Heart left ventricle (tissue), 16 donors: Measurements from ENCODE around the gene CD47. TPM values are rescaled to one million over a fixed set of nuclear protein-coding genes. Genes with fewer than 3 reads are reported as not detected.

ENCODE experiments used
- ATAC-seq, 4 donors: fragments of 200-7000 bp; cut with Tn5 transposase; one replicate each; pipeline ENCODE4 v1.9.1; 2020 to 2022; ENCODE audit warnings: moderate library complexity in 4 of 4, mild to moderate bottlenecking in 3 of 4, moderate number of reproducible peaks in 1 of 4
- DNase-seq, 5 donors: peaks; one replicate each; pipeline ENCODE4 v3.0.0-alpha.2; 2020
- H3K27ac ChIP-seq, 12 donors: fragments of 200-600 bp; sonication (generic) in 4 of 12; one replicate each; pipeline versions ENCODE4 v1.5.0 to v1.8.0; 2016 to 2022; ENCODE audit warnings: mild to moderate bottlenecking in 2 of 12
- H3K27me3 ChIP-seq, 9 donors: fragments of 200-600 bp; sonication (generic) in 2 of 9; one replicate each; pipeline versions ENCODE4 v1.5.1 to v1.8.0; 2016 to 2022; ENCODE audit warnings: mild to moderate bottlenecking in 3 of 9
- H3K36me3 ChIP-seq, 9 donors: fragments of 200-600 bp; sonication (generic) in 2 of 9; one replicate each; pipeline versions ENCODE4 v1.5.0 to v1.8.0; 2018 to 2022; ENCODE audit warnings: mild to moderate bottlenecking in 2 of 9
- H3K4me1 ChIP-seq, 12 donors: fragments of 200-600 bp; sonication (generic) in 4 of 12; one replicate each; pipeline versions ENCODE4 v1.5.0 to v1.8.0; 2016 to 2022; ENCODE audit warnings: mild to moderate bottlenecking in 3 of 12
- H3K4me3 ChIP-seq, 12 donors: fragments of 200-600 bp; sonication (generic) in 4 of 12; one replicate each; pipeline versions ENCODE4 v1.5.0 to v1.8.0; 2017 to 2022; ENCODE audit warnings: mild to moderate bottlenecking in 9 of 12, moderate library complexity in 4 of 12
- H3K9me3 ChIP-seq, 12 donors: fragments of 200-600 bp; sonication (generic) in 4 of 12; one replicate each; pipeline versions ENCODE4 v1.5.0 to v1.8.0; 2016 to 2022; ENCODE audit warnings: mild to moderate bottlenecking in 1 of 12
- POLR2A ChIP-seq, 2 donors: fragments of 450-650 bp; IDR thresholded peaks; one replicate each; pipeline ENCODE4 v1.6.1; 2017; ENCODE audit warnings: antibody characterized with exemption in 2 of 2, mild to moderate bottlenecking in 2 of 2, moderate library complexity in 2 of 2
- WGBS, 4 donors: extraction: QIAGEN DNeasy Blood & Tissue Kit in 2 of 4; methylation state at CpG; one replicate each; pipeline versions ENCODE4 v1.1.5 to v1.1.7; 2013 to 2018; 5-methylcytosine and 5-hydroxymethylcytosine counted together
- intact Hi-C, 10 donors: fragments of 100-400 bp; cut with DNase I; formaldehyde crosslinking; loops; one replicate each; pipeline versions ENCODE4 v1.11.1 to v1.14.2; 2022
- polyA plus RNA-seq, 2 donors: library from polyadenylated mRNA; stranded (reverse); fragments of 200-250 nt; gene quantifications; one replicate each; pipeline ENCODE4 v1.2.3, GENCODE V29; 2013
- total RNA-seq, 9 donors: library from RNA; depleted of rRNA in 2 of 9; stranded (reverse); fragments of >200 nt in 2 of 9; fragmentation: NEBNext Ultra II Directional in 3 of 9; extraction: Animal tissue kit (Norgen Biotek cat#: 25700) in 3 of 9; gene quantifications; one replicate each; pipeline versions ENCODE4 v1.1.0 to v1.2.4, GENCODE V29; 2016 to 2023
- TF ChIP-seq, protein P1 (sequence below), 12 donors: fragments of 200-600 bp; sonication (generic) in 4 of 12; IDR thresholded peaks; one replicate each; pipeline versions ENCODE4 v1.5.0 to v1.8.0; 2018 to 2022; ENCODE audit warnings: antibody characterized with exemption in 12 of 12, mild to moderate bottlenecking in 5 of 12
- donor health status: ischemic (EF 13 %, LVEDD 7.1; RV severe dilation, severe dysfunction).
- donor health status: healthy with polysubstance abuse.
- donor health status: DM: no; HTN: yes; CAD: no.
- donor health status: DM: no; HTN: no; CAD: no.
- donor health status: ischemic (EF 25% LVEDD 6.9; RV normal size, moderate dysfunction).
- donor health status: ischemic (EF 25% LVEDD 5.7; RV mildly dilated, moderate dysfunction).
- donor health status: healthy.
- donor health status: DM: yes; HTN: yes; CAD: no.
- donor health status: ischemic (EF 35%, LVEDD 5.7; RV mildly dilated, moderate dysfunction).
- donor health status: nonischemic (EF 11% LVEDD 7.7; RV severe dilation, severe dysfunction).
- donor health status: DM: yes; HTN: yes; CAD: no.
- donor health status: PGD.
- donor health status: ischemic (EF 29% LVEDD 5.4; RV normal size, mild dysfunction).
- donor health status: nonischemic (EF 23%, LVEDD 6.1; RV moderate dilation, normal function).

CD47 gene
- total and polyA plus RNA-seq, 11 donors = 27.7 to 80.6 (median 42.4) TPM

DNA sequence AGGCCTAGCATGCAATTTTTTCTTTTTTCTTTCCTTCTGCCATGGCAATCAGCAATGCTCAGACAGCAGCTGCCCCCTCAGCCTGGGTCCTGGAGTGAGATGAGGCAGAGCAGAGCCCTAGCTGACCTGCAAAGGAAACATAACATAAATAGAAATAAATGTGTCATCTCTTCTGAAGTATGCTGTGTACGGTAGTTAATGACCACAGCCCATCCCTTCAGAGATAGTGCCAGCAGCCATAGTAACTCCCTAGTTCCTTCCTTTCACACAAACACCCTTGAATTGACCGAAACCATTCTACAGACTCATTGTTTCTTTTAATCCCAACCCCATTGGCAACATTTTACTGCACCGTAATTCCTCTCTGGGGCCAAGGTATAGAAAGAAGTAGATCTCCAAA is 8.4 kb upstream of the CD47 start:
- ATAC-seq (no peak), DNase-seq (no peak)
- H3K4me1 ChIP-seq = peaks cover 0 to 21% (median under 1%) of the 10 kb centered on the region in 12 donors
- no peaks in the 10 kb centered on the region for H3K27me3 ChIP-seq
- no peak for TF ChIP-seq POLR2A (IDR thresholded peaks at IDR 0.05)
- TF ChIP-seq, protein P1, sequence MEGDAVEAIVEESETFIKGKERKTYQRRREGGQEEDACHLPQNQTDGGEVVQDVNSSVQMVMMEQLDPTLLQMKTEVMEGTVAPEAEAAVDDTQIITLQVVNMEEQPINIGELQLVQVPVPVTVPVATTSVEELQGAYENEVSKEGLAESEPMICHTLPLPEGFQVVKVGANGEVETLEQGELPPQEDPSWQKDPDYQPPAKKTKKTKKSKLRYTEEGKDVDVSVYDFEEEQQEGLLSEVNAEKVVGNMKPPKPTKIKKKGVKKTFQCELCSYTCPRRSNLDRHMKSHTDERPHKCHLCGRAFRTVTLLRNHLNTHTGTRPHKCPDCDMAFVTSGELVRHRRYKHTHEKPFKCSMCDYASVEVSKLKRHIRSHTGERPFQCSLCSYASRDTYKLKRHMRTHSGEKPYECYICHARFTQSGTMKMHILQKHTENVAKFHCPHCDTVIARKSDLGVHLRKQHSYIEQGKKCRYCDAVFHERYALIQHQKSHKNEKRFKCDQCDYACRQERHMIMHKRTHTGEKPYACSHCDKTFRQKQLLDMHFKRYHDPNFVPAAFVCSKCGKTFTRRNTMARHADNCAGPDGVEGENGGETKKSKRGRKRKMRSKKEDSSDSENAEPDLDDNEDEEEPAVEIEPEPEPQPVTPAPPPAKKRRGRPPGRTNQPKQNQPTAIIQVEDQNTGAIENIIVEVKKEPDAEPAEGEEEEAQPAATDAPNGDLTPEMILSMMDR (IDR thresholded peaks at IDR 0.05) = no peak
- no peak overlapping the region for H3K4me3 ChIP-seq
- H3K9me3 ChIP-seq = no peaks in the 10 kb centered on the region
- WGBS, 4 donors = 39 to 57% (median 55%) methylated on average over 3 of the region's 3 CpGs
- H3K27ac ChIP-seq = no peak overlapping the region
- intact Hi-C loops = loop anchor here in 5 of 10 donors (10.0 kb wide), 2 partner anchors 114 to 126 kb away; partner anchors contain the start of gene IFT57 (in 4 of the 5)
- H3K36me3 ChIP-seq = no peaks in the 10 kb centered on the region

DNA sequence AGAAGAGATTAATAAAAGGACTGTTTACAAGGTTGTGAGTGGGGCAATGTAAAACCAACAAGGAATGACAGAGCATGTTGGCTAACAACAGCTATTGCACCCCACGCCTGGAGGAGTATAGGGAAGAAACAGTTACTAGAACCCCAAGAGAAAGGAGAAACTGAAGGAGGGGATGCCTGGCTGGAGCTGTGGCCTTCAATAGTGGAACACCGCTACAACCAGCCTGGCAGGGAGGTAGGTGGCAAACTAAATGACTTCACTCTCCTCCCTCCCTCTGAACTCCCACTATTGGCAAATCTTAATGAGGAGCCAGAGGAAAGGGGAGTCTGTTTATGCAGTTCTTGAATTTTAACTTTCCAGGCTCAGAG is 7.2 kb upstream of the CD47 start:
- WGBS, 4 donors = 87 to 96% (median 92%) methylated on average over 2 of the region's 2 CpGs
- H3K4me1 ChIP-seq = peaks cover 0 to 21% (median 0%) of the 10 kb centered on the region in 12 donors
- DNase-seq (no peak), ATAC-seq (no peak)
- intact Hi-C loops = loop anchor here in 5 of 10 donors (10.0 kb wide), 2 partner anchors 113 to 127 kb away; partner anchors contain the start of gene IFT57 (in 4 of the 5)
- no peaks in the 10 kb centered on the region for H3K9me3 ChIP-seq
- H3K36me3 ChIP-seq = no peaks in the 10 kb centered on the region
- no peaks in the 10 kb centered on the region for H3K27me3 ChIP-seq
- TF ChIP-seq, protein P1 (IDR thresholded peaks at IDR 0.05) = no peak
- TF ChIP-seq POLR2A (IDR thresholded peaks at IDR 0.05) = no peak
- H3K4me3 ChIP-seq = no peak overlapping the region
- no peak overlapping the region for H3K27ac ChIP-seq

DNA sequence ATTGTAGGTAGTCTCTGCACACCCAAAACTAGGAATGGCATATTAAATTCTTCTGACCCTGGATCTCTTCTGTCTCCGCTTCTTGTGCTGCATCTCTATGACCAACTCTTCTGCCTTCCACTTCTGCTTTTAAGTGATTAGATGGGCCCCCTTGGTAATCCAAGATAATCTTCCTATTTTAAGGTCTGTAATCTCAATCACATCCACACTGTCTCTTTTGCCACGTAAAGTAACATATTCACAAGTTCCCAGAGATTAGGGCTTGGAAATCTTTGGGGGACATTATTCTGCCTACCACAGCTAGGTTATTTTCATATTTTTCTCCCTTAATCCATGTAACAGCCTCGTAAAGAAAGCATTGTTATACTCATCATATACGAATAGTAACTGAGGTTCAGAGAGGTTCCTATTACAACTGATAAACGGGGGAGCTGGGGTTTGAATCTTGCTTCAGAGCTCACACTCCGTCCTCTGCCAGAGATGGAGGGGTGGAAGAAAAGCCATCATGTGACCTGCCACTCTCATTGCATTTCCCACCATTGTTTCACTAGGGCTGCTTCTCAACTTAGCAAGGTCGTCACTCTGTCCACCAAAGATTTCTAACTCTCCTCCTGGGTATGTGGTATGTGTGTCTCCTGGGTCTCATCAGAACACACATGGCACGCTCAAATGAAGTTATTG is 6.6 kb upstream of the CD47 start:
- ATAC-seq (no peak), DNase-seq (no peak)
- Histone ChIP-seq H3K27ac (no peak overlapping the region), H3K27me3 (no peaks in the 10 kb centered on the region), H3K4me1 (peaks cover 0 to 21% (median 0%) of the 10 kb centered on the region in 12 donors), H3K36me3 (no peaks in the 10 kb centered on the region), H3K9me3 (no peaks in the 10 kb centered on the region), H3K4me3 (no peak overlapping the region)
- TF ChIP-seq, protein P1 (IDR thresholded peaks at IDR 0.05) = no peak
- no peak for TF ChIP-seq POLR2A (IDR thresholded peaks at IDR 0.05)
- intact Hi-C loops = loop anchor here in 5 of 10 donors (10.0 kb wide), 2 partner anchors 113 to 127 kb away; partner anchors contain the start of gene IFT57 (in 4 of the 5)
- 85 to 90% (median 86%) methylated on average over 8 of the region's 8 CpGs for WGBS, 4 donors

DNA sequence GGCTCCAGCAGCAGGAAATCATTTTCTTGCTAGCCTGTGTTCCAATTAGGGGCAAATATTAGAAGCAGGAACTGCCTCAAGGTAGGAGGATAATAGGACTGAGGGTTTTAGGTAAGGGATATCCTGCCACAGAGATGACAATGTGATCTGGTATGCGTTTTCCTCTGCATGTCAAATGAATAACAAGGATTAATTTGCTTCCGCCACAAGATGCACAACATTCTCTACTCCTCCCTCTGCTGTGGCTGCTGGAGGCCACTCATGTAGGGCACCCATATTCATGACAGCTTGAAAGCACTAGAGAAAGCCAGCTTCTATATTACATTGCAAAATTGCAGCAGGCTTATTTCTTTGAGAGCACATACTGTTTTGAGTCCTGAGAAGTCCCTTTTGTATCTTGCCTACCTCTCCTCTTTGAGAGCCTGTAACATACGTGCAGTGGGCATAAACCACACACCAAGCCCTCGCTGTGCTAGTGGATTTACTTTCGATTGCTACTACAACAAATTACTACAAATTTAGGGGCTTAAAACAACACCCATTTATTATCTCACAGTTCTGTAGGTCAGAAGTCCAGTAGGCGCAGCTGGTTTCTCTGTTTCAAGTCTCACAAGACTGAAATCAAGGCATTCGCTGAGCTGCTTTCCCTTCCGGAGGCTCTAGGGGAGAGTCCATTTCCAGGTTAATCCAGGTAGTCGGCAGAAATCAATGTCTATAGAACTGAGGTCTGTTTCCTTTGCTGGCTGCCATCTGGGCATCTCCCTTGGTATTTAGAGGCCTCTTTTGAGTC is 5.9 kb upstream of the CD47 start:
- no peak for DNase-seq
- intact Hi-C loops = loop anchor here in 5 of 10 donors (10.0 kb wide), 2 partner anchors 112 to 128 kb away; partner anchors contain the start of gene IFT57 (in 4 of the 5)
- H3K27me3 ChIP-seq = no peaks in the 10 kb centered on the region
- no peak overlapping the region for H3K27ac ChIP-seq
- whole genome bisulfite sequencing, 4 donors = 88 to 90% (median 89%) methylated on average over 9 of the region's 9 CpGs
- no peak for ATAC-seq
- no peaks in the 10 kb centered on the region for H3K36me3 ChIP-seq
- H3K4me3 ChIP-seq = no peak overlapping the region
- H3K9me3 ChIP-seq = no peaks in the 10 kb centered on the region
- peaks cover 0 to 23% (median 0%) of the 10 kb centered on the region in 12 donors for H3K4me1 ChIP-seq
- TF ChIP-seq, protein P1 (IDR thresholded peaks at IDR 0.05) = no peak
- no peak for TF ChIP-seq POLR2A (IDR thresholded peaks at IDR 0.05)
